ENCODE measurements around the gene ATL2. TPM values are rescaled to one million over a fixed set of nuclear protein-coding genes. Genes with fewer than 3 reads are reported as not detected.

Gene ATL2
- total and polyA plus RNA-seq, 2 of the 8 experiments (the other 6 are each of a cell fraction or from before 2014, with no cell fraction given) = 38.8 to 84.6 TPM

DNA sequence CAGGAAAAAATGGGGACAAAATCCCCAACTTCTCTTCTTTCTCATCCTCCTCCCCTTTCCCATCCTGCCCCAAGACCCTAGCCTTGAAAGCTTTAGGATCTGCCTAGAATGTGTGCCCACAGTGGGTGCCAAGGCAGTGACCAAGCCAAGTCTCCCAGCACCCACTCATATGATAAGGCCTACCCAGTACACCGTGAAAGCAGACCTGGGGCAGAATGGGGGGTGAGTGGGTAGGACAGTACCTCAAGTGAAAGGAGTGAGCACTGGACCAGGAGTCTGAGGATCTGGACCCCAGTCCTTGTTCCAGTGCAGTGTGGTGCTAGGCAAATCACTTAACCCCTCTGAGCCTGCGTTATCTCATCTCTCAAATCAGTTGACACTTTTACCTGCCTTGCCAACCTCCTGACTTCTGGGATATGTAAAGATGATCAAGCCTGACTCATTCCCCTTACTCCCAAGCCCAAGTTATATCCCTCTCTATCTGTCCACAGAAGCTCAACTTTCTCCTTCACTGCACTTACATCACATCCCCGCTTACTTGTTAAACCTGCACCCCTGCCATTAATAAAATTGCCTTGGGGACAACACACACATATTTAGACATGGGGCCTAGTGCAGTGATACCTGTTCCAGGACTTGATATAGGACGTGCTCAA, 109.7 kb downstream of the ATL2 start:
- ChIA-PET CTCF (ENCODE audit: partially characterized antibody) (interaction anchor here (1.5 to 2.8 kb wide), 2 partner anchors 241 to 256 kb away, joined by 3 to 5 read pairs; no protein-coding TSS in a partner anchor), POLR2A (ENCODE audit: partially characterized antibody) (no interaction called here)
- no peak for FAIRE-seq

More for the DNA sequence above, 109.7 kb downstream of the ATL2 start:
- no peaks in the 10 kb centered on the region for H3K79me2 ChIP-seq (ENCODE audit: control insufficient read depth in 1 of 2, insufficient read depth in 2 of 2, low read length in 2 of 2)
- no peak overlapping the region for H3K4ac ChIP-seq (replicated peaks; ENCODE audit: insufficient read length, low read depth, low read length)
- no peak overlapping the region for H4K91ac ChIP-seq (replicated peaks; ENCODE audit: insufficient read length, low read length)
- H2BK120ac ChIP-seq (replicated peaks; ENCODE audit: low read depth, low read length) = no peak overlapping the region
- H3K36me3 ChIP-seq (ENCODE audit: control insufficient read depth in 2 of 4, insufficient read depth in 4 of 4, low read length in 3 of 4) = no peaks in the 10 kb centered on the region
- H3K4me2 ChIP-seq (ENCODE audit: insufficient read depth in 1 of 2, low read depth in 2 of 2, low read length in 2 of 2) = no peak overlapping the region
- H3K27ac ChIP-seq (ENCODE audit: low read depth, low read length) = no peak overlapping the region
- H3K18ac ChIP-seq (ENCODE audit: extremely low read depth, low read length) = no peak overlapping the region
- H4K20me1 ChIP-seq (replicated peaks in 1 of 2; ENCODE audit: control insufficient read depth in 1 of 2, insufficient read depth in 2 of 2, low read length in 2 of 2) = no peaks in the 10 kb centered on the region
- H3K9me3 ChIP-seq (ENCODE audit: insufficient read depth in 2 of 2, low read depth in 1 of 2, low read length in 1 of 2) = no peaks in the 10 kb centered on the region
- TF ChIP-seq RAD21 (IDR thresholded peaks at IDR 0.05 in 1 of 2, conservative IDR thresholded peaks at IDR 0.05 in 1 of 2; ENCODE audit: low read depth in 2 of 2, low read length in 2 of 2) (no peak), BACH1 (IDR thresholded peaks at IDR 0.05; ENCODE audit: low read length) (no peak), SIRT6 (IDR thresholded peaks at IDR 0.05; ENCODE audit: low read length) (no peak), JUND (IDR thresholded peaks at IDR 0.05; ENCODE audit: low read length) (no peak), MAFK (IDR thresholded peaks at IDR 0.05; ENCODE audit: low read depth, low read length) (no peak), SP1 (IDR thresholded peaks at IDR 0.05; ENCODE audit: low read depth, low read length) (no peak), SRF (IDR thresholded peaks at IDR 0.05; ENCODE audit: low read depth, low read length) (no peak), KDM4A (IDR thresholded peaks at IDR 0.05; ENCODE audit: low read depth, low read length, severe bottlenecking) (no peak), HDAC2 (IDR thresholded peaks at IDR 0.05; ENCODE audit: borderline replicate concordance in 1 of 2, low read depth in 2 of 2, low read length in 2 of 2) (no peak), GTF2F1 (IDR thresholded peaks at IDR 0.05; ENCODE audit: borderline replicate concordance, low read depth, low read length) (no peak)
- TF ChIP-seq, protein P1, sequence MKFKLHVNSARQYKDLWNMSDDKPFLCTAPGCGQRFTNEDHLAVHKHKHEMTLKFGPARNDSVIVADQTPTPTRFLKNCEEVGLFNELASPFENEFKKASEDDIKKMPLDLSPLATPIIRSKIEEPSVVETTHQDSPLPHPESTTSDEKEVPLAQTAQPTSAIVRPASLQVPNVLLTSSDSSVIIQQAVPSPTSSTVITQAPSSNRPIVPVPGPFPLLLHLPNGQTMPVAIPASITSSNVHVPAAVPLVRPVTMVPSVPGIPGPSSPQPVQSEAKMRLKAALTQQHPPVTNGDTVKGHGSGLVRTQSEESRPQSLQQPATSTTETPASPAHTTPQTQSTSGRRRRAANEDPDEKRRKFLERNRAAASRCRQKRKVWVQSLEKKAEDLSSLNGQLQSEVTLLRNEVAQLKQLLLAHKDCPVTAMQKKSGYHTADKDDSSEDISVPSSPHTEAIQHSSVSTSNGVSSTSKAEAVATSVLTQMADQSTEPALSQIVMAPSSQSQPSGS (IDR thresholded peaks at IDR 0.05; ENCODE audit: low read length) = no peak
- H2BK15ac ChIP-seq (ENCODE audit: low read length) = no peak overlapping the region
- H3K4me3 ChIP-seq (ENCODE audit: extremely low read depth in 1 of 4, insufficient read depth in 2 of 4, low read depth in 3 of 4, low read length in 4 of 4) = no peak overlapping the region
- no peak overlapping the region for H3K23ac ChIP-seq (ENCODE audit: insufficient read length)
- H3K4me1 ChIP-seq (replicated peaks in 1 of 4; ENCODE audit: control insufficient read depth in 3 of 4, insufficient read depth in 4 of 4, low read length in 3 of 4) = peaks cover 0 to 1% (median 0%) of the 10 kb centered on the region in 4 experiments; a peak in 2 of 7 replicates
- no peaks in the 10 kb centered on the region for H3K79me1 ChIP-seq (ENCODE audit: low read depth, low read length)
- no peak overlapping the region for H2AK5ac ChIP-seq (ENCODE audit: low read depth, low read length)
- no peak overlapping the region for H4K8ac ChIP-seq (ENCODE audit: extremely low read depth, insufficient read depth, low read length)
- no peak overlapping the region for H3K56ac ChIP-seq (replicated peaks; ENCODE audit: insufficient read length, low read depth, low read length)
- no peaks in the 10 kb centered on the region for H3K23me2 ChIP-seq (ENCODE audit: low read depth, low read length)
- no peak overlapping the region for H3K9ac ChIP-seq (replicated peaks in 1 of 4; ENCODE audit: extremely low read depth in 1 of 4, low read depth in 3 of 4, low read length in 3 of 4)
- H2BK12ac ChIP-seq (ENCODE audit: low read depth, low read length) = no peak overlapping the region
- WGBS, 2 experiments (ENCODE audit: extremely low coverage in 1 of 2, insufficient coverage in 1 of 2, insufficient read length in 1 of 2, insufficient replicate concordance in 2 of 2, low coverage in 1 of 2, low lambda C conversion rate in 2 of 2, missing lambda C conversion rate in 1 of 2) = 91% methylated on average over 4 of the region's 4 CpGs; no CpG with 5 or more reads in 1 of the 2 experiments
- H3K27me3 ChIP-seq (replicated peaks in 1 of 4; ENCODE audit: control insufficient read depth in 3 of 4, extremely low read depth in 1 of 4, insufficient read depth in 3 of 4, low read length in 3 of 4) = no peaks in the 10 kb centered on the region
- H2BK5ac ChIP-seq (ENCODE audit: low read depth, low read length) = no peak overlapping the region
- H4K5ac ChIP-seq (ENCODE audit: insufficient read length, low read depth, low read length) = no peak overlapping the region
- H2AFZ ChIP-seq (ENCODE audit: low read length) = no peak overlapping the region
- H2BK20ac ChIP-seq (ENCODE audit: low read length) = no peak overlapping the region
- DNase-seq (ENCODE audit: low read depth in 1 of 2, low spot score in 2 of 2) = no peak
- H3K14ac ChIP-seq (ENCODE audit: insufficient read length) = no peak overlapping the region

Data from H1 (cell line).